HG03457 (cell line): ENCODE data around the gene DBET.
"Not testable (repeated sequence)": the region's sequence is repeated elsewhere in the genome, so short reads cannot be mapped to it uniquely, and the experiment has no call there.

ENCODE experiments used
- ATAC-seq: cut with Tn5 transposase; IDR thresholded peaks from one replicate; pipeline ENCODE4 v1.9.1; 2021; ENCODE audit warnings: moderate number of reproducible peaks; ENCODE audit not compliant: unreplicated experiment

Gene DBET

GRCh38 chr4:190064342-190064741, at the start of gene DBET:
TSS of gene DBET (plus strand) at chr4:190064502.
- ATAC-seq: not testable (repeated sequence)

- no peak for ATAC-seq
Measured at GRCh38 chr4:190014771-190015537, 49.3 kb upstream of the DBET start.

- no peak for ATAC-seq
Measured at GRCh38 chr4:190015538-190016368, 48.5 kb upstream of the DBET start.

GRCh38 chr4:190016369-190017289, 47.7 kb upstream of the DBET start:
- ATAC-seq: no peak

GRCh38 chr4:190017357-190018200, 46.7 kb upstream of the DBET start:
- ATAC-seq: no peak

GRCh38 chr4:190018201-190018920, 45.9 kb upstream of the DBET start:
- no peak for ATAC-seq

- no peak for ATAC-seq
Measured at GRCh38 chr4:190019023-190019858, 45.1 kb upstream of the DBET start.

GRCh38 chr4:190019859-190020463, 44.3 kb upstream of the DBET start:
- ATAC-seq: not testable (repeated sequence)

GRCh38 chr4:190020790-190021717, 43.2 kb upstream of the DBET start:
- ATAC-seq: no peak

- not testable (repeated sequence) for ATAC-seq
Measured at GRCh38 chr4:190021973-190022372, 42.3 kb upstream of the DBET start.

GRCh38 chr4:190022614-190023281, 41.6 kb upstream of the DBET start:
- ATAC-seq: not testable (repeated sequence)

- not testable (repeated sequence) for ATAC-seq
Measured at GRCh38 chr4:190027156-190027555, 37.1 kb upstream of the DBET start, which contains the start of gene FRG2. TSS of gene FRG2 (minus strand) at chr4:190027256. CDS start at chr4:190027204, 52 bp downstream.

- not testable (repeated sequence) for ATAC-seq
Measured at GRCh38 chr4:190031264-190031663, 33.0 kb upstream of the DBET start.

GRCh38 chr4:190037704-190038388, 26.5 kb upstream of the DBET start:
- not testable (repeated sequence) for ATAC-seq

- ATAC-seq: not testable (repeated sequence)
Measured at GRCh38 chr4:190040873-190041272, 23.4 kb upstream of the DBET start.

GRCh38 chr4:190047627-190048026, 16.7 kb upstream of the DBET start:
- ATAC-seq: not testable (repeated sequence)
